Stimulated activated CD4-positive, alpha-beta T cell treated with anti-CD3 and anti-CD28 coated beads, Interleukin-4, amount 100 ng/mL, for 48 hours (primary cell): Measurements from ENCODE around the gene CPED1.
"Not testable (repeated sequence)": the region's sequence is repeated elsewhere in the genome, so short reads cannot be mapped to it uniquely, and the experiment has no call there.

Experiments used
- DNase-seq, 2 donors: peaks; one replicate each; pipeline ENCODE4 v3.0.0-alpha.2; 2020; ENCODE audit warnings: low read depth in 2 of 2

CPED1 gene

GRCh38 chr7:120981117-120981516 is 7.4 kb upstream of the CPED1 start:
- DNase-seq: no peak

- DNase-seq: no peak
Measured at GRCh38 chr7:120981888-120982615, 6.5 kb upstream of the CPED1 start.

DNA sequence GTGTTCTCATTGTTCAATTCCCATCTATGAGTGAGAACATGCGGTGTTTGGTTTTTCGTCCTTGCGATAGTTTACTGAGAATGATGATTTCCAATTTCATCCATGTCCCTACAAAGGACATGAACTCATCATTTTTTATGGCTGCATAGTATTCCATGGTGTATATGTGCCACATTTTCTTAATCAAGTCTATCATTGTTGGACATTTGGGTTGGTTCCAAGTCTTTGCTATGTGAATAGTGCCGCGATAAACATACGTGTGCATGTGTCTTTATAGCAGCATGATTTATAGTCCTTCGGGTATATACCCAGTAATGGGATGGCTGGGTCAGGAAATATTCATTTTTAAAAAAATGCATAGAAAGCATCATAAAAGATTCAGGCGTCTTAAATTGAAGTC is 4.9 kb upstream of the CPED1 start:
- DNase-seq: not testable (repeated sequence)

DNA sequence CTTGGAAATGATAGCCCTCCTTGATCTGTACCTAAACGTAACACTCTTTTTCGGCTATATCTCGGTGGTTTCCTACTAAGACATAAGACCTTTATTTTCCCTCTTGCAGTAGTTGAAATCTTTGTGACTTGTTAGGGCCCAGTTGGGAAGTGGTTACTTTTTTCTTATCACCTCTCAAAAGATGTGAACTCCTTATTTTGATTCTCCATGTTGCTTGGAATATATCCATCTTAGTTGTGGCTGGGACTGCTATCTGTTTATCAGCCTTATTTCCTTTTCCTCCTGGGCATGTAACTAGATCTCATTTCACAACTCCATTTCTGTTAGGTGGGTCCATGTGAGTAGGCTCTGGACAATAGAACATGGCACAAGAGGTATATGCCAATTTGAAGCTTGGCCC is 4.1 kb upstream of the CPED1 start:
- no peak for DNase-seq

DNA sequence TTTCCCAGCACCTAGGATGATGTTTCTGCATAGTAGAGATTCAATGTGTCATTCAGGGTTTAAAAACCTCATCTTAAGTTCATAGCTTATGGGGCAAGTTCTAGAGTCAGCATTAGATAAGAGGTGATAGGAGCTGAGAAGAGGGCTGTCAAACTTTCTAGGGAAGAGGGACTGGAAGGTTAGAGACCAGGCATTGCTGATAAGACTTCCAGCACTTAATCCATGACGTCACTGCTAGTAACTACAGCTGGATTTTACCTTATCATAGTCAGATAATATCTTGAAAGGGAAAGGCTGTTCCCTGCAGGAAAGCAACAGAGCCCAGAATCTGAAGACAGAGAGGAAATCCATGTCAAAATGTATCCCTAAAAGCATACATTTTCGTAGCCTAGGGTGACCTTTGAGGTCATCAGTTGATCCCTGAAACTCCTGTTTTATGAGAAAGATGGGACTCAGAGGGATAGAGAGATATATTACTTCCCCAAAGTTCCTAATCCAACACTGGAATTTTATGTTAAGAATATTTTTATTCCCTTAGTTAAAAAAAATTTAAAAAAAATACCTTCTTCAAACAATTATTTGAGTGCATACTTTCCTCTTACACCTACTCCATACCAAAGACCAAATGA is 3.3 kb upstream of the CPED1 start:
- DNase-seq: no peak

DNA sequence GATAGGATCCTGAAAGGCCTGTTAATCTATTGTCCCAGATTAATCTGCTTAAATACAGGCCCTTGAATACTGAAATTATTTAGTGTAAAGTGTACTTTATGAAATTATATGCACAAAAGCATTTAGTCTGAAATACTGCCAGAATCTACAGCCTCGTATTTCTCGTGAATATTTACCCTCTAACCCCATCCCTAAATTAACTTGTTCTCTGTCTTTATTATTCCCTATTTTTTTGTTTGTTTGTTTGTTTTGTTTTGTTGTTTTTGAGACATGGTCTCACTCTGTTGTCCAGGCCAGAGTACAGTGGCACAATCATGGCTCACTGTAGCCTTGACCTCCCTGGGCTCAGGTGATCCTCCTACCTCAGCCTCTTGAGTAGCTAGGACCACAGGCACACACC is 2.7 kb upstream of the CPED1 start:
- no peak for DNase-seq

DNA sequence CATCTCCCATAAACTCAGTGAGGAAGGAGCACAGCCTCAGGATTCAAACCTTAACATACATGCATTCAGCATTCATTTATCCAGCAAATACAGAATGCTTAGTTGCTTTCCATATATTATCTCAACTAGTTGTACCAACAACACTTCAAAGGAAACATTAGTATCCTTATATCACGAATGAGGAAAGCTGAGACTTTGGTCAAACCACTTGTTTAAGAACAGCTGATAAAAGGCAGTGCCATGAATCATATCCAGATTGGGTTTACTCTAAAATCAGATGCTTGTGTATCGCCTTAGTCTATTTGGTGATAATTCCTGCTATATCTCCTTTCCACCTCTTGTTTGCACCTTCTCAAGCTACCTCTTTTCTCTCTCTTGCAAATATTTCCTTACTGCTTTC is 1.9 kb upstream of the CPED1 start:
- DNase-seq: no peak

- no peak for DNase-seq
Measured at GRCh38 chr7:120987280-120987679, 1.2 kb upstream of the CPED1 start.

- peak; percentile 77 to 79 for DNase-seq
Measured at GRCh38 chr7:120987683-120988590, 574 bp upstream of the CPED1 start.

DNA sequence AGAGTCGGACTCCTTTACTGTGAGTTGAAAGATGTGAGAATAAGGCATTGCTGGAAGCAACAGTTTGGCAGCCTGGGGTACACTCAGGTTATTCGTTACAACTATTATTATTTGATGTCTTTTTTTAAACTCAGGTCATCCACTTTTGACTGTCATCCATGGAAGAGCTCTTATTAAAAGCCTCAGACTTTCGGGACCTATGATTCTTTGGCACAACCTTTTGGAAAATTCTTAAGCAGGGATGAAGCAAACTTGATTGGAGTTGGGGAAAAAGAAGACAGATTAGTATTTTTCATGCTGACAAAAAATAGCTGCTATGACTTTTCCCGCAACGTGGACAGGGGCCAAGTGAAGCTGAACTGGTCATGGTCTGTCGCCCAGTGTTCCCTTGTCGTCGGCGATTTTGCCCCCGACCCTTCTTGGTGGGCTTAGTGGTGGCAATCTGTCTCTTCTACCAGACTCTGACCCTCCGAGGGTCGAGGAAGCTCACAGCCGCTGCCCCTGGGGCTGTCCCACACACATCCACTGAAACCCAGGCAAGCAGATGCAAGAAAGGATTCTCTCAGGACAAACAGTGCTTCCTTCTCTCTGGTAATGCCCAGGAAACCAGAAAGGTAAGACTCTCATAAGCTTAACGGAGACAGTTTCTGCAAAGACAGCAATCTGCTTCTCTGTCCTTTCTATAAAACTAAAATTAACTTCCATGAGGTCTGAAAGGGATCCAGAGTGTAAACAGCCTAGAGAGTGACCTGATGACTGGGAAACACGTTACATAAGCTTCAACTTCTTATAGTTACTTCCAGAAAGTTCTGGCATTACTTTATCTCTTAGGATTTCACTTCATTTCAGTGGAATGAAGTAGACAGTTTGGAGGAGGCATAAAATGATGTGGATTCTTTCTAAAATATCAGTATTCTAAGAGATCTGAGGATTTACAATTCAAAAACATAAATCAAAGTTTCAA is 1.0 kb downstream of the CPED1 start:
- no peak for DNase-seq

DNA sequence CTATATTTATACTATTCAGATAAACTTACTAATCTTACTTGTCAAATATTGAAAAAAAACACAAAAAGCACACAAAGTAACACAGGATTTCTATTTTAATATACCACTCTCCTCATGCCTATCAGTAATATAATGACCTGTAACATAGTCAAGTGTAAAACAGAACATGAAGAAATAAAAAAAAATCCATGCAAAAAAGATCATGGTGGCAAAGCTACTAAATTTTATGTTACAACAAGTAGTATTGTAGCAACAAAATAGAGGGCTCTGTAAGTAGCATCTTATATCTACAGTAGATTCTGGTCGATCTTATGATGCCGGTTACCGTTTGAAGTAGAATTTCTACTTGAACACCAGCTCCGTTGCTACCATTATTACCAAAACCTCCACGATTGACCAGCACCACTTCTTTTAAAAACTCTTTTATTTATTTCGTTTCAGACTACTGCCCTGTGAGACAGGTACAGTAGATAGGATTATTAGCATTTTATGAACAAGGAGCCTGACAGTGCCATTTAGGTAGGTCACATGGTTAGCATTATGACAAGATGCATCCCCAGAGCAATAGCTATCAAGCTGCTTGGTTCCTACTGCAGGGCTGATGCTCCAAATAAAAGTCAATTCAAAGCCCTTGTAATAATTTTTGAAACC is 2.1 kb downstream of the CPED1 start:
- DNase-seq: no peak

DNA sequence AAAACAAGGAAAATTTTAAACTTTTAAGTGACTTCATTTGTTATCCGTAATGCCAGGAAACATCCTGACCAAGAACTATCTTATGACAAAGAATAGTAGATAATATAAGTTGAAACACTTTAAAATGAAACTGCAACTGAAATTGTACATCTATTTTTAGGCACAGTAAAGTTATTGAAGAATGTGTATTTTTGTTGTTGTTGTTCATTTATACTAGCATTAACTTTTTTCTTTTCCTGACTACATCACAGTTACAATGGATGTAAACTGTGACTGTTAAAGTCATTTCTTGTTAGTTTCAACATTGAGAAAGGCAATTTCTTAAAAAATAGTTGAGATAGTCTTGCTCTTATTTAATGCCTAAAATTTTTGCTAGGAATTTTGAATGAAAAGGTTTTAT is 2.6 kb downstream of the CPED1 start:
- no peak for DNase-seq

GRCh38 chr7:120991581-120991980 is 3.1 kb downstream of the CPED1 start:
- DNase-seq: no peak

DNA sequence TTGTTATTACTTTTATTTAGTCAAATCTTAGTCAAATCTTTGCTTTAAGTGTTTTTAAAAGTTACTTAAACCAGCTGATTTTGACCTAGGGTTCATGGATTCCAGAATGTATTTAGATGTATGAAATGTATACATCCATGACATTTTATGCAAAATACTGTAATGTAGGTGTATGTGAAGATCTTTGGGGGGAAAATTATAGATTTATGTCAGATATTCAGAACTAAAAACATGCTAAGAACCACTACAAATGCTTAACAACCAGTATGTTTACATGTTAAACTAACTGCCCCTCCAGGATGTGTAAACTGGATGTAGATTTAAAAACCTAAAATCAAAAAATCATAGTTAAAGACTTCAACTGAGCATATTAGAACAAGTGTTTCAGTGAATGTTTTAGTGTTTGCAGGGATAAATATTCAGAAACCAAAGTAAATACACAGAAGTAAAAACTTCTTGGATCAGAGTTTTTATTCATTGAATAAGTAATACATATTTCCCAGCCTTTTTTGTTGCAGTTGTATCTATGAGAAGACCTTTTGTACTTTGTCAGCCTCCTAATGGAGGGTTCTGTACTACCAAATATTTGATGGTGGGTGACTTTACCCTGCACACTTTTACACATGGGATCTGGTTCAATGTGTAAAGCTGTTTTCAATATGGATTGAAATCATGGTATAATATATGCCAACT is 3.9 kb downstream of the CPED1 start:
- no peak for DNase-seq

- no peak for DNase-seq
Measured at GRCh38 chr7:120992965-120993494, 4.5 kb downstream of the CPED1 start.

GRCh38 chr7:120993553-120994191 is 5.2 kb downstream of the CPED1 start:
- no peak for DNase-seq

- no peak for DNase-seq
Measured at GRCh38 chr7:120994512-120995410, 6.2 kb downstream of the CPED1 start.

- DNase-seq: no peak
Measured at GRCh38 chr7:120995654-120996053, 7.1 kb downstream of the CPED1 start.
